Suppressor macrophage treated with lipopolysaccharide for 1 hour (primary cell): ENCODE results near the gene ITGB1.
"Not testable (repeated sequence)": the region's sequence is repeated elsewhere in the genome, so short reads cannot be mapped to it uniquely, and the experiment has no call there.

Source experiments
- DNase-seq, 3 donors: peaks; one replicate each; pipeline ENCODE4 v3.0.0-alpha.2; 2020 to 2022

ITGB1 gene

GRCh38 chr10:32980242-32980557 is 22.2 kb upstream of the ITGB1 start:
- no peak for DNase-seq

- not testable (repeated sequence) for DNase-seq
Measured at GRCh38 chr10:32979719-32980118, 21.7 kb upstream of the ITGB1 start.

- no peak for DNase-seq
Measured at GRCh38 chr10:32979041-32979440, 21.0 kb upstream of the ITGB1 start.

GRCh38 chr10:32977846-32978809 is 20.1 kb upstream of the ITGB1 start:
- DNase-seq, result not testable (repeated sequence)

- DNase-seq, result no peak
Measured at GRCh38 chr10:32976338-32976737, 18.3 kb upstream of the ITGB1 start.

GRCh38 chr10:32972929-32973328 is 14.9 kb upstream of the ITGB1 start:
- DNase-seq, result no peak

GRCh38 chr10:32972460-32972859 is 14.4 kb upstream of the ITGB1 start:
- no peak for DNase-seq

- no peak for DNase-seq
Measured at GRCh38 chr10:32971536-32972091, 13.6 kb upstream of the ITGB1 start.

- no peak for DNase-seq
Measured at GRCh38 chr10:32970910-32971309, 12.9 kb upstream of the ITGB1 start.

- no peak for DNase-seq
Measured at GRCh38 chr10:32964270-32964669, 6.2 kb upstream of the ITGB1 start.

- DNase-seq, result peak; percentile 48 to 79 (median 75)
Measured at GRCh38 chr10:32963096-32963495, 5.1 kb upstream of the ITGB1 start.

- no peak for DNase-seq
Measured at GRCh38 chr10:32962521-32962920, 4.5 kb upstream of the ITGB1 start.

GRCh38 chr10:32961895-32962369 is 3.9 kb upstream of the ITGB1 start:
- DNase-seq, result peak; percentile 65 to 84 (median 84)

GRCh38 chr10:32961343-32961894 is 3.4 kb upstream of the ITGB1 start:
- DNase-seq, result peak; percentile 48 to 86 (median 75)

GRCh38 chr10:32960022-32960421 is 2.0 kb upstream of the ITGB1 start:
- DNase-seq, result no peak

GRCh38 chr10:32959006-32959920 is 1.2 kb upstream of the ITGB1 start:
- peak in 1 of 3 donors; percentile 50 for DNase-seq

- peak; percentile 76 to 91 (median 81) for DNase-seq
Measured at GRCh38 chr10:32957341-32958084, 517 bp downstream of the ITGB1 start.

- no peak for DNase-seq
Measured at GRCh38 chr10:32956365-32957197, 1.4 kb downstream of the ITGB1 start.

- no peak for DNase-seq
Measured at GRCh38 chr10:32955790-32956189, 2.2 kb downstream of the ITGB1 start.

GRCh38 chr10:32955299-32955772 is 2.7 kb downstream of the ITGB1 start:
- DNase-seq, result no peak
